Loucy (cell line): ENCODE data around the gene CPVL.

Source experiments
- EZH2phosphoT487 ChIP-seq: fragments of 200-600 bp; IDR thresholded peaks from 2 replicates; pipeline ENCODE4 v1.6.1; 2018; ENCODE audit warnings: antibody characterized with exemption, mild to moderate bottlenecking, moderate library complexity, borderline replicate concordance
- TF ChIP-seq, protein P1 (sequence below): fragments of 200-600 bp; sonication (generic); conservative IDR thresholded peaks from 2 replicates; pipeline ENCODE4 v1.5.1; 2014; ENCODE audit warnings: mild to moderate bottlenecking, antibody characterized with exemption, low read length

DNA sequence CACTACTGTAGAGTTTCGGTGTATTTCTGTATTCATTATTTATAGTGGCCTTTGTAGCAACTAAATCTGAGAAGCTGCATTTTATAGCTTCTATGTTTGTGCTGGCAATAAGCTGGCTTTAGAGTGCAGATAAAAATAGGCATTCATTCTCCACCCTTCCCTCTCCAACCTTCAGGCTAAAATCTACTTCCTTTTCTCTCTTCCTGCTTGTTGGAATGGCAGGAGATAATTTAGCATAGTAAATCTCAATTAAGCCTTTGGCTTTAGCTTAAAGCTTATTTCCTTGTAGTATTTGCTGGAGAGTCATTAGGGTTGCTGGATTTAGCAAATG, 58.5 kb downstream of the CPVL start:
- TF ChIP-seq, protein P1, sequence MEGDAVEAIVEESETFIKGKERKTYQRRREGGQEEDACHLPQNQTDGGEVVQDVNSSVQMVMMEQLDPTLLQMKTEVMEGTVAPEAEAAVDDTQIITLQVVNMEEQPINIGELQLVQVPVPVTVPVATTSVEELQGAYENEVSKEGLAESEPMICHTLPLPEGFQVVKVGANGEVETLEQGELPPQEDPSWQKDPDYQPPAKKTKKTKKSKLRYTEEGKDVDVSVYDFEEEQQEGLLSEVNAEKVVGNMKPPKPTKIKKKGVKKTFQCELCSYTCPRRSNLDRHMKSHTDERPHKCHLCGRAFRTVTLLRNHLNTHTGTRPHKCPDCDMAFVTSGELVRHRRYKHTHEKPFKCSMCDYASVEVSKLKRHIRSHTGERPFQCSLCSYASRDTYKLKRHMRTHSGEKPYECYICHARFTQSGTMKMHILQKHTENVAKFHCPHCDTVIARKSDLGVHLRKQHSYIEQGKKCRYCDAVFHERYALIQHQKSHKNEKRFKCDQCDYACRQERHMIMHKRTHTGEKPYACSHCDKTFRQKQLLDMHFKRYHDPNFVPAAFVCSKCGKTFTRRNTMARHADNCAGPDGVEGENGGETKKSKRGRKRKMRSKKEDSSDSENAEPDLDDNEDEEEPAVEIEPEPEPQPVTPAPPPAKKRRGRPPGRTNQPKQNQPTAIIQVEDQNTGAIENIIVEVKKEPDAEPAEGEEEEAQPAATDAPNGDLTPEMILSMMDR, result no peak
- TF ChIP-seq EZH2phosphoT487, result no peak
